SU-DHL-6 (cell line): Measurements from ENCODE around the gene MYLK.
"Not testable (repeated sequence)": the region's sequence is repeated elsewhere in the genome, so short reads cannot be mapped to it uniquely, and the experiment has no call there.

ENCODE experiments used
- H2AFZ ChIP-seq: fragments of 200-600 bp; sonication (generic); 2 replicates; pipeline ENCODE4 v1.6.1; 2014; ENCODE audit warnings: low read depth, mild to moderate bottlenecking, moderate library complexity, mixed read lengths, antibody characterized with exemption, low read length; ENCODE audit not compliant: severe bottlenecking
- H3F3A ChIP-seq: fragments of 200-600 bp; shearing (Covaris generic); 2 replicates; pipeline ENCODE4 v1.6.0; 2016; ENCODE audit warnings: antibody characterized with exemption, mild to moderate bottlenecking; ENCODE audit not compliant: insufficient read depth
- H3K27ac ChIP-seq: fragments of 200-600 bp; sonication (generic); 2 replicates; pipeline ENCODE4 v1.5.1; 2016; ENCODE audit warnings: low read depth, mild to moderate bottlenecking, low read length, moderate library complexity, mixed read lengths
- H3K27me3 ChIP-seq: fragments of 200-600 bp; sonication (generic), shearing (Covaris generic); 2 replicates; pipeline ENCODE4 v1.6.0; 2014; ENCODE audit warnings: mild to moderate bottlenecking, low read length
- H3K36me3 ChIP-seq: fragments of 200-600 bp; sonication (generic); 2 replicates; pipeline ENCODE4 v1.6.1; 2014; ENCODE audit warnings: mild to moderate bottlenecking, low read length, mixed read lengths
- H3K4me2 ChIP-seq: fragments of 300-600, 200-600 bp; shearing (Covaris generic), sonication (generic); 2 replicates; pipeline ENCODE4 v1.6.0; 2014; ENCODE audit warnings: low read length, low read depth, mild to moderate bottlenecking; ENCODE audit not compliant: poor library complexity, severe bottlenecking
- H3K4me3 ChIP-seq: fragments of 200-600 bp; sonication (generic); 2 replicates; pipeline ENCODE4 v1.5.1; 2014; ENCODE audit warnings: antibody characterized with exemption, low read length, mild to moderate bottlenecking, mixed read lengths; ENCODE audit not compliant: insufficient read depth, poor library complexity, severe bottlenecking
- H3K79me2 ChIP-seq: fragments of 200-600 bp; sonication (generic); 2 replicates; pipeline ENCODE4 v1.6.1; 2014; ENCODE audit warnings: mild to moderate bottlenecking, low read length, moderate library complexity; ENCODE audit not compliant: insufficient read depth
- H3K9ac ChIP-seq: fragments of 200-600 bp; sonication (generic); 2 replicates; pipeline ENCODE4 v1.7.0; 2014; ENCODE audit warnings: mild to moderate bottlenecking, low read length
- H3K9me2 ChIP-seq: fragments of 200-600 bp; sonication (generic); replicated peaks from 2 replicates; pipeline ENCODE4 v1.6.1; 2014; ENCODE audit warnings: low read length; ENCODE audit not compliant: insufficient read depth
- H3K9me3 ChIP-seq: fragments of 200-600 bp; sonication (generic); 2 replicates; pipeline ENCODE4 v1.6.1; 2014; ENCODE audit warnings: low read length, mixed read lengths; ENCODE audit not compliant: insufficient read depth
- H4K20me1 ChIP-seq: fragments of 200-600 bp; sonication (generic); 2 replicates; pipeline ENCODE4 v1.6.1; 2014; ENCODE audit warnings: low read depth, mild to moderate bottlenecking, antibody characterized with exemption, low read length, moderate library complexity, mixed read lengths
- EZH2phosphoT487 ChIP-seq: fragments of 200-600 bp; sonication (generic), shearing (Covaris generic); conservative IDR thresholded peaks from 2 replicates; pipeline ENCODE4 v1.6.1; 2018; ENCODE audit warnings: mild to moderate bottlenecking, antibody characterized with exemption, low read length, moderate library complexity, mixed read lengths
- TF ChIP-seq, protein P1 (sequence below): fragments of 200-600 bp; sonication (generic); IDR thresholded peaks from one replicate; pipeline ENCODE4 v1.5.1; 2017; ENCODE audit warnings: antibody characterized with exemption, mild to moderate bottlenecking, low read length, moderate library complexity; ENCODE audit not compliant: insufficient read depth, poor library complexity, severe bottlenecking

Gene MYLK

DNA sequence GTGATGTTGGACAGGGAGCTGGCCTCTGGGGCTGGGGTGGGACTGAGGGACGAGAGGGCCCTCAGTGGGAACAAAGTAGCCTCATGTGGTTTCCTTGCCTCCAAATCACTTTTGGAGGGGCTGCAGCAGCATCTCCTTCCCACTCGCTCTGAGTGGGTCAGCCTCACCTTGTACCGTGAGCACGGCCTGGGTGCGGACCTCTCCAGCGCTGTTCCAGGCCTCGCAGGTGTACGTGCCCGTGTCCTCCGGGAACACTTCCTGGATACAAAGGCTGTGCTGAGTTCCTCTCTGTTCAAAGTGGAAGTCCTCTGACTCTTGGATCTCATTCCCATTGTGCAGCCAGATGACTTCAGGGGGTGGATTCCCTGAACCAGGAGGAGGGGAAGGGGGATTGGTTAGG is 175.6 kb downstream of the MYLK start:
- H3K9me2 ChIP-seq: no peaks in the 10 kb centered on the region
- H4K20me1 ChIP-seq: no peaks in the 10 kb centered on the region
- no peak overlapping the region for H3K27ac ChIP-seq
- no peak overlapping the region for H3K4me2 ChIP-seq
- H3K9ac ChIP-seq: no peak overlapping the region
- no peaks in the 10 kb centered on the region for H3K36me3 ChIP-seq
- no peaks in the 10 kb centered on the region for H3F3A ChIP-seq
- no peak overlapping the region for H2AFZ ChIP-seq
- H3K9me3 ChIP-seq: no peaks in the 10 kb centered on the region
- TF ChIP-seq, protein P1, sequence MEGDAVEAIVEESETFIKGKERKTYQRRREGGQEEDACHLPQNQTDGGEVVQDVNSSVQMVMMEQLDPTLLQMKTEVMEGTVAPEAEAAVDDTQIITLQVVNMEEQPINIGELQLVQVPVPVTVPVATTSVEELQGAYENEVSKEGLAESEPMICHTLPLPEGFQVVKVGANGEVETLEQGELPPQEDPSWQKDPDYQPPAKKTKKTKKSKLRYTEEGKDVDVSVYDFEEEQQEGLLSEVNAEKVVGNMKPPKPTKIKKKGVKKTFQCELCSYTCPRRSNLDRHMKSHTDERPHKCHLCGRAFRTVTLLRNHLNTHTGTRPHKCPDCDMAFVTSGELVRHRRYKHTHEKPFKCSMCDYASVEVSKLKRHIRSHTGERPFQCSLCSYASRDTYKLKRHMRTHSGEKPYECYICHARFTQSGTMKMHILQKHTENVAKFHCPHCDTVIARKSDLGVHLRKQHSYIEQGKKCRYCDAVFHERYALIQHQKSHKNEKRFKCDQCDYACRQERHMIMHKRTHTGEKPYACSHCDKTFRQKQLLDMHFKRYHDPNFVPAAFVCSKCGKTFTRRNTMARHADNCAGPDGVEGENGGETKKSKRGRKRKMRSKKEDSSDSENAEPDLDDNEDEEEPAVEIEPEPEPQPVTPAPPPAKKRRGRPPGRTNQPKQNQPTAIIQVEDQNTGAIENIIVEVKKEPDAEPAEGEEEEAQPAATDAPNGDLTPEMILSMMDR: no peak
- no peak for TF ChIP-seq EZH2phosphoT487
- no peaks in the 10 kb centered on the region for H3K27me3 ChIP-seq
- no peaks in the 10 kb centered on the region for H3K79me2 ChIP-seq
- no peak overlapping the region for H3K4me3 ChIP-seq

GRCh38 chr3:123707641-123708040 is 176.5 kb downstream of the MYLK start:
- not testable (repeated sequence) for H3K9me2 ChIP-seq, H3F3A ChIP-seq

DNA sequence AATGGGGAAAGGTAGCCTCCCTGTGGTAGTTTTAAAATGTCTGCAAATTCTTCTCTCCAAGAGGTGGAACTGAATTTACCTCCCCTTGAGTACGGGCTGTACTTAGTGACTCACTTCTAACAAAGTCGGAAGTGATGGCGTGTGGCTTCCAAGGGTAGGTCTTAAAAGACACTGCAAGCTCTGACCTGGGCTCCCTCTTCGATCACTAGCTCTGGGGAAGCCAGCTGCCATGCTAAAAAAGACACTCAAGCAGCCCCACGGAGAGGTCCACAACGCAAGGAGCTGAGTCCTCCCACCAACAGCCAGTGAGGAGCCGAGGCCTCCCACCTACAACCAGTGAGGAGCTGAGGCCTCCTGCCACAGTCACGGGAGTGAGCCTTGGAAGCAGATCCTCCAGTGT is 177.3 kb downstream of the MYLK start:
- no peaks in the 10 kb centered on the region for H3K27me3 ChIP-seq
- H4K20me1 ChIP-seq: no peaks in the 10 kb centered on the region
- no peaks in the 10 kb centered on the region for H3K36me3 ChIP-seq
- H3K4me3 ChIP-seq: no peak overlapping the region
- H3K9me3 ChIP-seq: no peaks in the 10 kb centered on the region
- no peak overlapping the region for H3K27ac ChIP-seq
- H3K4me2 ChIP-seq: no peak overlapping the region
- no peak overlapping the region for H2AFZ ChIP-seq
- H3K9me2 ChIP-seq: no peaks in the 10 kb centered on the region
- H3F3A ChIP-seq: no peaks in the 10 kb centered on the region
- TF ChIP-seq, protein P1: no peak
- no peak for TF ChIP-seq EZH2phosphoT487
- H3K79me2 ChIP-seq: no peaks in the 10 kb centered on the region
- no peak overlapping the region for H3K9ac ChIP-seq

More at GRCh38 chr3:123707641-123708040, 176.5 kb downstream of the MYLK start:
- H3K79me2 ChIP-seq, H3K36me3 ChIP-seq, H4K20me1 ChIP-seq, H2AFZ ChIP-seq, H3K4me2 ChIP-seq, H3K4me3 ChIP-seq, H3K9ac ChIP-seq, H3K27me3 ChIP-seq, H3K27ac ChIP-seq, H3K9me3 ChIP-seq: not testable (repeated sequence)

GRCh38 chr3:123705488-123706285 is 178.4 kb downstream of the MYLK start:
- Histone ChIP-seq H3K9me3 (no peaks in the 10 kb centered on the region), H3K9ac (no peak overlapping the region), H3K27ac (no peak overlapping the region), H3K4me3 (no peak overlapping the region), H3K27me3 (no peaks in the 10 kb centered on the region), H3K36me3 (no peaks in the 10 kb centered on the region), H2AFZ (no peak overlapping the region), H4K20me1 (no peaks in the 10 kb centered on the region), H3F3A (no peaks in the 10 kb centered on the region), H3K4me2 (no peak overlapping the region), H3K79me2 (no peaks in the 10 kb centered on the region), H3K9me2 (no peaks in the 10 kb centered on the region)
- TF ChIP-seq EZH2phosphoT487: no peak
- TF ChIP-seq, protein P1: no peak

DNA sequence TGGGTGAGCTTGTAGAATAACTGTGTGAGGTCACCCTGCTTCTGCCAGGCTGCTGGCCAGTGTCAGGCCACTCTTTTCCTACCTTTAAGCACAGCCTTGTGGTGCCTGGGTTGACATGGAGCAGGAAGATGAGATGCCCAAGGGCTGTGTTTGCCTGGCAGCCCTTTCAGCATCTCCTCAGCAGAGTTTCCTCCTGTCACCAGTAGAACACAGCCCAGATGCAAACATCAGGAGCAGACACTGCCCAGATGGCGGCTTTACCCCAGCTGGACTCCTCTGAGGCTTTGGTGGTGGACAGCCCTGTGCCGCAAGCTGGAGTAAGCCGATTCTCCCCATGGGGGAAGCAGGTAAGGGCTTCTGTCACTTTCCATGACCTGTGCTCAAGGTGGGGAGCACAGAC is 180.5 kb downstream of the MYLK start:
- not testable (repeated sequence) for H3K9me2 ChIP-seq, H3F3A ChIP-seq, H3K4me2 ChIP-seq, H3K27ac ChIP-seq, H3K27me3 ChIP-seq, H2AFZ ChIP-seq, H3K79me2 ChIP-seq, H4K20me1 ChIP-seq, H3K36me3 ChIP-seq, H3K9me3 ChIP-seq, H3K4me3 ChIP-seq, H3K9ac ChIP-seq
